Duodenal mucosa (tissue), 2 donors: ENCODE measurements around the gene GTF3C4.

Experiments used
- H3K27ac ChIP-seq: one replicate; pipeline ENCODE4 v1.7.0; 2013; ENCODE audit warnings: low read depth, low read length
- H3K27me3 ChIP-seq, 2 donors: one replicate each; pipeline ENCODE4 v1.7.0; 2013; ENCODE audit warnings: low read length in 2 of 2, control low read depth in 1 of 2; ENCODE audit not compliant: insufficient read depth in 2 of 2, control insufficient read depth in 1 of 2
- H3K36me3 ChIP-seq, 2 donors: one replicate each; pipeline ENCODE4 v1.7.0; 2013; ENCODE audit warnings: low read length in 2 of 2, control low read depth in 1 of 2; ENCODE audit not compliant: insufficient read depth in 2 of 2, control insufficient read depth in 1 of 2
- H3K4me1 ChIP-seq, 2 donors: one replicate each; pipeline ENCODE4 v1.7.0; 2013; ENCODE audit warnings: low read length in 2 of 2, control low read depth in 1 of 2; ENCODE audit not compliant: insufficient read depth in 2 of 2, control insufficient read depth in 1 of 2
- H3K4me3 ChIP-seq, 2 donors: one replicate each; pipeline ENCODE4 v1.7.0; 2013; ENCODE audit warnings: low read length in 2 of 2, low read depth in 1 of 2
- H3K9ac ChIP-seq, 2 donors: one replicate each; pipeline ENCODE4 v1.7.0; 2013; ENCODE audit warnings: low read length in 2 of 2, low read depth in 1 of 2
- H3K9me3 ChIP-seq, 2 donors: one replicate each; pipeline ENCODE4 v1.7.0; 2013; ENCODE audit warnings: low read length in 2 of 2, control low read depth in 1 of 2; ENCODE audit not compliant: control insufficient read depth in 1 of 2

GTF3C4 gene

GRCh38 chr9:132631685-132632084 is 38.6 kb upstream of the GTF3C4 start:
- Histone ChIP-seq H3K36me3 (peaks cover 13 to 45% of the 10 kb centered on the region in 2 donors), H3K9me3 (no peaks in the 10 kb centered on the region), H3K9ac (no peak overlapping the region), H3K4me1 (no peaks in the 10 kb centered on the region), H3K27me3 (no peaks in the 10 kb centered on the region), H3K4me3 (no peak overlapping the region), H3K27ac (no peak overlapping the region)

- H3K9ac ChIP-seq = no peak overlapping the region
- no peaks in the 10 kb centered on the region for H3K4me1 ChIP-seq
- H3K9me3 ChIP-seq = no peaks in the 10 kb centered on the region
- no peak overlapping the region for H3K4me3 ChIP-seq
- peaks cover 13 to 47% of the 10 kb centered on the region in 2 donors for H3K36me3 ChIP-seq
- H3K27ac ChIP-seq = no peak overlapping the region
- H3K27me3 ChIP-seq = no peaks in the 10 kb centered on the region
Measured at GRCh38 chr9:132632413-132633129, 37.7 kb upstream of the GTF3C4 start.

GRCh38 chr9:132634327-132634726 is 35.9 kb upstream of the GTF3C4 start:
- Histone ChIP-seq H3K4me1 (no peaks in the 10 kb centered on the region), H3K27ac (no peak overlapping the region), H3K4me3 (no peak overlapping the region), H3K36me3 (peaks cover 9 to 47% of the 10 kb centered on the region in 2 donors), H3K9me3 (no peaks in the 10 kb centered on the region), H3K9ac (no peak overlapping the region), H3K27me3 (no peaks in the 10 kb centered on the region)

GRCh38 chr9:132637351-132637750 is 32.9 kb upstream of the GTF3C4 start:
- H3K27me3 ChIP-seq = no peaks in the 10 kb centered on the region
- no peaks in the 10 kb centered on the region for H3K4me1 ChIP-seq
- H3K36me3 ChIP-seq = peaks cover 5 to 42% of the 10 kb centered on the region in 2 donors
- no peak overlapping the region for H3K9ac ChIP-seq
- no peak overlapping the region for H3K4me3 ChIP-seq
- H3K27ac ChIP-seq = no peak overlapping the region
- no peaks in the 10 kb centered on the region for H3K9me3 ChIP-seq

GRCh38 chr9:132637801-132638200 is 32.5 kb upstream of the GTF3C4 start:
- Histone ChIP-seq H3K36me3 (peaks cover 5 to 42% of the 10 kb centered on the region in 2 donors), H3K27me3 (no peaks in the 10 kb centered on the region), H3K27ac (no peak overlapping the region), H3K4me1 (no peaks in the 10 kb centered on the region), H3K9me3 (no peaks in the 10 kb centered on the region), H3K9ac (no peak overlapping the region), H3K4me3 (no peak overlapping the region)

- H3K36me3 ChIP-seq = peaks cover 5 to 42% of the 10 kb centered on the region in 2 donors
- H3K9me3 ChIP-seq = no peaks in the 10 kb centered on the region
- no peak overlapping the region for H3K27ac ChIP-seq
- no peaks in the 10 kb centered on the region for H3K4me1 ChIP-seq
- H3K4me3 ChIP-seq = no peak overlapping the region
- H3K9ac ChIP-seq = no peak overlapping the region
- H3K27me3 ChIP-seq = no peaks in the 10 kb centered on the region
Measured at GRCh38 chr9:132638240-132638639, 32.0 kb upstream of the GTF3C4 start.

GRCh38 chr9:132639322-132639721 is 30.9 kb upstream of the GTF3C4 start:
- peaks cover 6 to 44% of the 10 kb centered on the region in 2 donors for H3K36me3 ChIP-seq
- no peaks in the 10 kb centered on the region for H3K9me3 ChIP-seq
- no peak overlapping the region for H3K4me3 ChIP-seq
- H3K9ac ChIP-seq = no peak overlapping the region
- no peaks in the 10 kb centered on the region for H3K4me1 ChIP-seq
- no peaks in the 10 kb centered on the region for H3K27me3 ChIP-seq
- H3K27ac ChIP-seq = no peak overlapping the region

GRCh38 chr9:132641216-132641615 is 29.0 kb upstream of the GTF3C4 start:
- no peaks in the 10 kb centered on the region for H3K4me1 ChIP-seq
- no peaks in the 10 kb centered on the region for H3K9me3 ChIP-seq
- H3K36me3 ChIP-seq = peaks cover 16 to 53% of the 10 kb centered on the region in 2 donors
- H3K4me3 ChIP-seq = no peak overlapping the region
- H3K9ac ChIP-seq = no peak overlapping the region
- H3K27ac ChIP-seq = no peak overlapping the region
- no peaks in the 10 kb centered on the region for H3K27me3 ChIP-seq

GRCh38 chr9:132644251-132644650 is 26.0 kb upstream of the GTF3C4 start:
- Histone ChIP-seq H3K4me3 (no peak overlapping the region), H3K27me3 (no peaks in the 10 kb centered on the region), H3K36me3 (peaks cover 31 to 59% of the 10 kb centered on the region in 2 donors), H3K9me3 (no peaks in the 10 kb centered on the region), H3K4me1 (no peaks in the 10 kb centered on the region), H3K27ac (no peak overlapping the region), H3K9ac (no peak overlapping the region)

- Histone ChIP-seq H3K36me3 (peaks cover 31 to 59% of the 10 kb centered on the region in 2 donors), H3K9me3 (no peaks in the 10 kb centered on the region), H3K9ac (no peak overlapping the region), H3K4me3 (no peak overlapping the region), H3K27me3 (no peaks in the 10 kb centered on the region), H3K4me1 (no peaks in the 10 kb centered on the region), H3K27ac (no peak overlapping the region)
Measured at GRCh38 chr9:132645306-132645705, 25.0 kb upstream of the GTF3C4 start.
